ENCODE measurements around the gene COL8A2. TPM values are rescaled to one million over a fixed set of nuclear protein-coding genes. Genes with fewer than 3 reads are reported as not detected.

Gene COL8A2
- total and polyA plus RNA-seq, 7 donors, result 0.60 to 13.0 (median 3.2) TPM

- WGBS, 2 donors, result 93 to 94% methylated on average over 31 of the region's 31 CpGs
- peak; percentile 62 for DNase-seq
Observed at GRCh38 chr1:36087233-36088123, 37.5 kb downstream of the COL8A2 start.

DNA sequence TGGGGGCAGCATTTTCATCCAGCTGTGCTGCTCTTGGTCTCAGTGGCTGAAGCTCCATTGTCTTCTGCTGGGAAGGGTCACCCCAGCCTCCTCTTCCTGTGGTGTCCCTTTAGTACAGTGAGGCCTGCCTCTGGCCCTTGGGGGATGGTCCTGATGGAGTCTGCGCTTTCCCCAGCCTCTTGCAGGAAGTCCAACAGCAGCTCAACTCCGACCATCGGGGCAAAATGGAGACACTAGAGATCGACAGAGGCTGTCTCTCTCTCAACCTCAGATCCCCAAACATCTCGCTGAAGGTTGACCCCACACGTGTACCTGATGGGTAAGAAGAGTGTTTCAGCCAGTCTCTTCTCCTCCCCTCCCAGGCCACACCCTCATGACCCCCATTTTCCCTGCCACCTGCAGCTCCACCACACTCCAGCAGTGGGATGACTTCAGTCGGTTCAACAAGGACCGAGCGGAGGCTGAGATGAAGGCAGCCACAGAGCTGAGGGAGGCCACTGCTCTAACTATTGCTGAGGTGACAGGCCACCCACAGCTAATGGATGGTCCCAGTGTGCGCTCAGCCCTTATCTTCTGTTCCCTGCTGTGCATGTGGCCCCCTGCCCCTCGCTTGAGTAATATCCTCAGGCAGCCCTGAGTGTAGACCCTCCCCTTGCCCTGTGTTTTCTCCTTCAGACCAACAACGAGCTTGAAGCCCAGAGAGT, 38.3 kb downstream of the COL8A2 start:
- intact Hi-C loops (cut with DNase I), result loop anchor here (5.0 kb wide), 1 partner anchor 154 kb away; the partner anchor contains the start of gene AGO3
- Histone ChIP-seq H3K27ac (no peak overlapping the region), H3K4me3 (no peak overlapping the region), H3K27me3 (peaks cover 0 to 12% (median 0%) of the 10 kb centered on the region in 3 donors), H3K36me3 (peaks cover 0 to 8% (median 4%) of the 10 kb centered on the region in 4 donors), H3K9me3 (no peaks in the 10 kb centered on the region), H3K4me1 (peaks cover 0 to 43% (median 36%) of the 10 kb centered on the region in 4 donors)
- DNase-seq, result peak; percentile 60
- TF ChIP-seq EP300 (IDR thresholded peaks at IDR 0.05) (no peak), POLR2A (IDR thresholded peaks at IDR 0.05) (no peak), CTCF (IDR thresholded peaks at IDR 0.05) (no peak), POLR2AphosphoS5 (IDR thresholded peaks at IDR 0.05) (no peak)
- 89 to 91% methylated on average over 12 of the region's 12 CpGs for whole genome bisulfite sequencing, 2 donors

More at GRCh38 chr1:36087233-36088123, 37.5 kb downstream of the COL8A2 start:
- Histone ChIP-seq H3K9me3 (no peaks in the 10 kb centered on the region), H3K36me3 (peaks cover 3 to 16% (median 11%) of the 10 kb centered on the region in 4 donors), H3K27ac (no peak overlapping the region), H3K4me1 (peaks cover 0 to 43% (median 36%) of the 10 kb centered on the region in 4 donors), H3K27me3 (peaks cover 0 to 12% (median 0%) of the 10 kb centered on the region in 3 donors), H3K4me3 (no peak overlapping the region)
- intact Hi-C loops (cut with DNase I), result loop anchor here (5.0 kb wide), 1 partner anchor 155 kb away; the partner anchor contains the start of gene AGO3
- TF ChIP-seq CTCF (IDR thresholded peaks at IDR 0.05) (no peak), EP300 (IDR thresholded peaks at IDR 0.05) (no peak), POLR2A (IDR thresholded peaks at IDR 0.05) (no peak), POLR2AphosphoS5 (IDR thresholded peaks at IDR 0.05) (no peak)

DNA sequence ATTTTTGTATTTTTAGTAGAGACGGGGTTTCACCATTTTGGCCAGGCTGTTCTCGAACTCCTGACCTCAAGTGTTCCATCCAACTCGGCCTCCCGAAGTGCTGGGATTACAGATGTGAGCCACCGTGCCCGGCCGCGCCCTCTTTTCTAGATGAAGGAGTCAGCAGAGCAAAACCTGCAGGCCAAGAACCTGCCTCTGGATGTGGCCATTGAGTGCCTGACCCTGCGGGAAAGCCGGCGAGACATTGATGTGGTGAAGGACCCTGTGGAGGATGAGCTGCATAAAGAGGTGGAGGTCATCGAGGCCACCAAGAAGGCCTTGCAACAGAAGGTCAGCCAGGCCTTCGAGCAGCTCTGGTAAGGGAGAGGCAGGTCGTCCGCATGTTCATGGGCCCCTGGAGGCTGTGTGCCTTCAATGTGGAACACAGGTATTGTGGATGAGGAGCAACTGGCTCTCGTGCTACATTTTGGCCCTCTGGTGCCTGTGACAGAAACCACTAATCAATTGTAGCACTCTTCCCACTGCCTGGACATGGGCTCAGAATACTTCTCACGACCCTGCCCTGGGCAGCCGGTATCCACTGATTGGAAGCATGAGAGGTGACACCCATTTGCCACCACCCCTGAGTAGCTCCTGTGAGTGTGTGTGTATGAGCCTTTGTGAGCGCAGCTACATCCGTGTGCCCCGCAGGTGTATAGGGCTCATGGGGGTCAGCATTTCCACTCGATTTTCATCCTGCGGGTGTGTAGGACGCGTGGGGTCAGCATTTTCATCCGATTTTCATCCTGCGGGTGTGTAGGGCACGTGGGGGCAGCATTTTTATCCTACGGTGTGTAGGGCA, 39.1 kb downstream of the COL8A2 start:
- WGBS, 2 donors, result 91 to 92% methylated on average over 29 of the region's 29 CpGs
- Histone ChIP-seq H3K36me3 (peaks cover 0 to under 1% (median under 1%) of the 10 kb centered on the region in 4 donors), H3K27me3 (peaks cover 0 to 12% (median 0%) of the 10 kb centered on the region in 3 donors), H3K9me3 (no peaks in the 10 kb centered on the region), H3K4me1 (peaks cover 0 to 38% (median 32%) of the 10 kb centered on the region in 4 donors), H3K27ac (no peak overlapping the region), H3K4me3 (no peak overlapping the region)
- DNase-seq, result peak; percentile 55
- intact Hi-C loops (cut with DNase I), result loop anchor here (5.0 kb wide), 1 partner anchor 154 kb away; the partner anchor contains the start of gene AGO3
- TF ChIP-seq EP300 (IDR thresholded peaks at IDR 0.05) (no peak), POLR2AphosphoS5 (IDR thresholded peaks at IDR 0.05) (no peak), POLR2A (IDR thresholded peaks at IDR 0.05) (no peak), CTCF (IDR thresholded peaks at IDR 0.05) (no peak)

DNA sequence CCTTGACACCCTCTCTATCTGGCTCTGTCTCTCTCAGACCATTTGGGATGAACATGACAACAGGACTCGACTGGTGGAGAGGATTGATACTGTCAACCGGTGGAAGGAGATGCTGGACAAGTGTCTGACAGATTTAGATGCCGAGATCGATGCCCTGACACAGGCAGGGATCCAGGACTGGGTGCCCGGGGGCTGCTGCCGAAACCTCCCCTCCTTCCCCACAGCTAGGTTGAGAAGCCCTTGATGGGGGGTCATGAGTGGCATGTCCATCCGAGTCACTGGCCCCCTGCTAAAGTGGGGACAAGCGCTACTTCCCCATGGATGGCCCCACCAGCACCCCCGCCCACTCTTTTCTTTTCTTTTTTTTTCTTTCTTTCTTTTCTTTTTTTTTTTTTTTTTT, 39.9 kb downstream of the COL8A2 start:
- DNase-seq, result peak; percentile 51
- H3K4me1 ChIP-seq, result peaks cover 0 to 31% (median 29%) of the 10 kb centered on the region in 4 donors

More for the DNA sequence above, 39.9 kb downstream of the COL8A2 start:
- peaks cover 0 to 12% (median 0%) of the 10 kb centered on the region in 3 donors for H3K27me3 ChIP-seq
- H3K4me3 ChIP-seq, result no peak overlapping the region
- H3K9me3 ChIP-seq, result no peaks in the 10 kb centered on the region
- no peak overlapping the region for H3K27ac ChIP-seq
- TF ChIP-seq POLR2A (IDR thresholded peaks at IDR 0.05), result no peak
- 90 to 96% methylated on average over 9 of the region's 9 CpGs for WGBS, 2 donors
- intact Hi-C loops (cut with DNase I), result loop anchor here (5.0 kb wide), 1 partner anchor 153 kb away; the partner anchor contains the start of gene AGO3
- no peaks in the 10 kb centered on the region for H3K36me3 ChIP-seq

Measured in sigmoid colon (tissue), 7 donors.